ENCODE results near the gene PODN. TPM values are rescaled to one million over a fixed set of nuclear protein-coding genes. Genes with fewer than 3 reads are reported as not detected.

PODN gene
- total and polyA plus RNA-seq, 7 donors: 1.6 to 200 (median 67.6) TPM

- no peak for TF ChIP-seq POLR2AphosphoS5 (IDR thresholded peaks at IDR 0.05)
- H3K4me1 ChIP-seq: peaks cover 0 to 4% (median 0%) of the 10 kb centered on the region in 4 donors
- H3K4me3 ChIP-seq: no peak overlapping the region
- H3K36me3 ChIP-seq: peaks cover 20 to 69% (median 41%) of the 10 kb centered on the region in 4 donors
- 84 to 87% methylated on average over 17 of the region's 17 CpGs for WGBS, 2 donors
- DNase-seq: no peak
- H3K27ac ChIP-seq: no peak overlapping the region
- no peaks in the 10 kb centered on the region for H3K27me3 ChIP-seq
- H3K9me3 ChIP-seq: no peaks in the 10 kb centered on the region
- intact Hi-C loops (cut with DNase I): no loop called here
Observed at GRCh38 chr1:53083636-53084588, 21.9 kb downstream of the PODN start.

- WGBS, 2 donors: 63 to 87% methylated on average over 8 of the region's 8 CpGs
- Histone ChIP-seq H3K9me3 (no peaks in the 10 kb centered on the region), H3K36me3 (peaks cover 20 to 63% (median 37%) of the 10 kb centered on the region in 4 donors), H3K4me1 (peaks cover 0 to 11% (median 0%) of the 10 kb centered on the region in 4 donors), H3K27ac (no peak overlapping the region), H3K4me3 (no peak overlapping the region), H3K27me3 (no peaks in the 10 kb centered on the region)
- TF ChIP-seq CTCF (IDR thresholded peaks at IDR 0.05) (no peak), POLR2AphosphoS5 (IDR thresholded peaks at IDR 0.05) (no peak), EP300 (IDR thresholded peaks at IDR 0.05) (no peak), POLR2A (IDR thresholded peaks at IDR 0.05) (no peak)
- no peak for DNase-seq
- intact Hi-C loops (cut with DNase I): no loop called here
Observed at GRCh38 chr1:53084589-53084971, 22.6 kb downstream of the PODN start.

- Histone ChIP-seq H3K27ac (no peak overlapping the region), H3K27me3 (no peaks in the 10 kb centered on the region), H3K36me3 (peaks cover 20 to 58% (median 36%) of the 10 kb centered on the region in 4 donors), H3K9me3 (no peaks in the 10 kb centered on the region), H3K4me3 (no peak overlapping the region), H3K4me1 (peaks cover 0 to 14% (median 0%) of the 10 kb centered on the region in 4 donors)
- intact Hi-C loops (cut with DNase I): no loop called here
- DNase-seq: no peak
- WGBS, 2 donors: 93 to 95% methylated on average over 8 of the region's 8 CpGs
- no peak for TF ChIP-seq POLR2A (IDR thresholded peaks at IDR 0.05)
- no peak for TF ChIP-seq POLR2AphosphoS5 (IDR thresholded peaks at IDR 0.05)
- TF ChIP-seq CTCF (IDR thresholded peaks at IDR 0.05): no peak
- no peak for TF ChIP-seq EP300 (IDR thresholded peaks at IDR 0.05)
Observed at GRCh38 chr1:53085405-53085804, 23.4 kb downstream of the PODN start.

- no peak overlapping the region for H3K27ac ChIP-seq
- peaks cover 12 to 46% (median 24%) of the 10 kb centered on the region in 4 donors for H3K36me3 ChIP-seq
- H3K4me1 ChIP-seq: peaks cover 0 to 25% (median 0%) of the 10 kb centered on the region in 4 donors
- no peaks in the 10 kb centered on the region for H3K27me3 ChIP-seq
- no peak for DNase-seq
- H3K4me3 ChIP-seq: no peak overlapping the region
- intact Hi-C loops (cut with DNase I): no loop called here
- H3K9me3 ChIP-seq: no peaks in the 10 kb centered on the region
- TF ChIP-seq POLR2AphosphoS5 (IDR thresholded peaks at IDR 0.05): no peak
- TF ChIP-seq EP300 (IDR thresholded peaks at IDR 0.05): no peak
- WGBS, 2 donors: 75 to 81% methylated on average over 4 of the region's 4 CpGs
Observed at GRCh38 chr1:53086491-53087070, 24.6 kb downstream of the PODN start.

- WGBS, 2 donors: 90 to 91% methylated on average over 27 of the region's 27 CpGs
- Histone ChIP-seq H3K27ac (no peak overlapping the region), H3K9me3 (no peaks in the 10 kb centered on the region), H3K36me3 (peaks cover 5 to 36% (median 15%) of the 10 kb centered on the region in 4 donors), H3K4me1 (peaks cover 0 to 25% (median 0%) of the 10 kb centered on the region in 4 donors), H3K4me3 (no peak overlapping the region), H3K27me3 (no peaks in the 10 kb centered on the region)
- TF ChIP-seq EP300 (IDR thresholded peaks at IDR 0.05): no peak
- no peak for TF ChIP-seq POLR2AphosphoS5 (IDR thresholded peaks at IDR 0.05)
- TF ChIP-seq POLR2A (IDR thresholded peaks at IDR 0.05): no peak
- TF ChIP-seq CTCF (IDR thresholded peaks at IDR 0.05): no peak
- DNase-seq: no peak
- intact Hi-C loops (cut with DNase I): no loop called here
Observed at GRCh38 chr1:53087332-53088285, 25.6 kb downstream of the PODN start.
